Measurements from ENCODE around the gene CIZ1. TPM values are rescaled to one million over a fixed set of nuclear protein-coding genes. Genes with fewer than 3 reads are reported as not detected.
A peak's percentile ranks its signal among the peaks of the same experiment; 100 is the strongest.

Gene CIZ1
- total and polyA plus RNA-seq, 9 of the 15 experiments (the other 6 are each of a cell fraction or from before 2014, with no cell fraction given), result 6.6 to 329 (median 87.8) TPM

DNA sequence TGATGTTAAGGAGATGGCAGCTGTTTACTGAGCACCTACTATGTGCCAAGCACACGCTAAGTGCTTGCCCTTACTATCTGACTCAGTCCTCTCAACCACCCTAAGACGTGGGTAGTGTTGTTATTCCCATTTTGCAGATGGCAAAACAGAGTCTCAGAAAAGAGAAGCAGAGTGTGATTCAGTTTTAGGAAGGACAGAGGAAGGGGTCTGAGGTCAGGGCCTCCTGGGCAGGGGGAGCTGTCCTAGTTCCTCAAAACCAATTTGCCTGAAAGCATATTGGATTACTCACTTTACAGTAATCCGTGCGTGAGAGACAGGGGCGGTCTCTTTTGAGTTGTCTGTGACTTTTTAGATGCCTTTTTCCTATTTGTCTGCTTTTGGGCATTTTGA, 35.0 kb upstream of the CIZ1 start (continued):
- TF ChIP-seq, protein P1, sequence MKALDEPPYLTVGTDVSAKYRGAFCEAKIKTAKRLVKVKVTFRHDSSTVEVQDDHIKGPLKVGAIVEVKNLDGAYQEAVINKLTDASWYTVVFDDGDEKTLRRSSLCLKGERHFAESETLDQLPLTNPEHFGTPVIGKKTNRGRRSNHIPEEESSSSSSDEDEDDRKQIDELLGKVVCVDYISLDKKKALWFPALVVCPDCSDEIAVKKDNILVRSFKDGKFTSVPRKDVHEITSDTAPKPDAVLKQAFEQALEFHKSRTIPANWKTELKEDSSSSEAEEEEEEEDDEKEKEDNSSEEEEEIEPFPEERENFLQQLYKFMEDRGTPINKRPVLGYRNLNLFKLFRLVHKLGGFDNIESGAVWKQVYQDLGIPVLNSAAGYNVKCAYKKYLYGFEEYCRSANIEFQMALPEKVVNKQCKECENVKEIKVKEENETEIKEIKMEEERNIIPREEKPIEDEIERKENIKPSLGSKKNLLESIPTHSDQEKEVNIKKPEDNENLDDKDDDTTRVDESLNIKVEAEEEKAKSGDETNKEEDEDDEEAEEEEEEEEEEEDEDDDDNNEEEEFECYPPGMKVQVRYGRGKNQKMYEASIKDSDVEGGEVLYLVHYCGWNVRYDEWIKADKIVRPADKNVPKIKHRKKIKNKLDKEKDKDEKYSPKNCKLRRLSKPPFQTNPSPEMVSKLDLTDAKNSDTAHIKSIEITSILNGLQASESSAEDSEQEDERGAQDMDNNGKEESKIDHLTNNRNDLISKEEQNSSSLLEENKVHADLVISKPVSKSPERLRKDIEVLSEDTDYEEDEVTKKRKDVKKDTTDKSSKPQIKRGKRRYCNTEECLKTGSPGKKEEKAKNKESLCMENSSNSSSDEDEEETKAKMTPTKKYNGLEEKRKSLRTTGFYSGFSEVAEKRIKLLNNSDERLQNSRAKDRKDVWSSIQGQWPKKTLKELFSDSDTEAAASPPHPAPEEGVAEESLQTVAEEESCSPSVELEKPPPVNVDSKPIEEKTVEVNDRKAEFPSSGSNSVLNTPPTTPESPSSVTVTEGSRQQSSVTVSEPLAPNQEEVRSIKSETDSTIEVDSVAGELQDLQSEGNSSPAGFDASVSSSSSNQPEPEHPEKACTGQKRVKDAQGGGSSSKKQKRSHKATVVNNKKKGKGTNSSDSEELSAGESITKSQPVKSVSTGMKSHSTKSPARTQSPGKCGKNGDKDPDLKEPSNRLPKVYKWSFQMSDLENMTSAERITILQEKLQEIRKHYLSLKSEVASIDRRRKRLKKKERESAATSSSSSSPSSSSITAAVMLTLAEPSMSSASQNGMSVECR (CRISPR knock-in tag; IDR thresholded peaks at IDR 0.05), result no peak
- TF ChIP-seq PHF21A (IDR thresholded peaks at IDR 0.05; ENCODE audit: borderline replicate concordance, low read depth) (no peak), FOXJ2 (tag; IDR thresholded peaks at IDR 0.05) (no peak), NFXL1 (CRISPR knock-in tag; IDR thresholded peaks at IDR 0.05) (no peak), ATF1 (CRISPR knock-in tag; IDR thresholded peaks at IDR 0.05) (no peak), ATF1 (tag; IDR thresholded peaks at IDR 0.05) (0 out of 2 replicates have a peak, but pooled peaks have one; percentile 22), TSC22D4 (tag; IDR thresholded peaks at IDR 0.05) (no peak), PTBP1 (IDR thresholded peaks at IDR 0.05; ENCODE audit: low read depth, low read length) (0 out of 2 replicates have a peak, but pooled peaks have one; percentile 81), ZNF551 (CRISPR knock-in tag; IDR thresholded peaks at IDR 0.05) (no peak), NFE2 (IDR thresholded peaks at IDR 0.05; ENCODE audit: low read depth) (no peak), SRSF1 (IDR thresholded peaks at IDR 0.05; ENCODE audit: low read depth, low read length) (no peak), SUPT5H (IDR thresholded peaks at IDR 0.05) (no peak), SNRNP70 (optimal IDR thresholded peaks at IDR 0.05; ENCODE audit: low read depth, low read length) (no peak), GATAD2A (IDR thresholded peaks at IDR 0.05) (no peak), NR2C1 (IDR thresholded peaks at IDR 0.05) (no peak), NR2C1 (tag; IDR thresholded peaks at IDR 0.05) (no peak), HDAC2 (IDR thresholded peaks at IDR 0.05) (peak; percentile 92), ZSCAN32 (CRISPR knock-in tag; IDR thresholded peaks at IDR 0.05) (no peak), SREBF2 (CRISPR knock-in tag; IDR thresholded peaks at IDR 0.05) (no peak), FOXA1 (IDR thresholded peaks at IDR 0.05; ENCODE audit: borderline replicate concordance) (no peak), CHD4 (IDR thresholded peaks at IDR 0.05; ENCODE audit: insufficient read depth, insufficient replicate concordance, low read depth, low read length, poor library complexity, severe bottlenecking) (peak; percentile 95), ESRRA (IDR thresholded peaks at IDR 0.05; ENCODE audit: borderline replicate concordance, low read depth) (peak; percentile 45; the same call in 1 of the 2 replicates)
- TF ChIP-seq, protein P2, sequence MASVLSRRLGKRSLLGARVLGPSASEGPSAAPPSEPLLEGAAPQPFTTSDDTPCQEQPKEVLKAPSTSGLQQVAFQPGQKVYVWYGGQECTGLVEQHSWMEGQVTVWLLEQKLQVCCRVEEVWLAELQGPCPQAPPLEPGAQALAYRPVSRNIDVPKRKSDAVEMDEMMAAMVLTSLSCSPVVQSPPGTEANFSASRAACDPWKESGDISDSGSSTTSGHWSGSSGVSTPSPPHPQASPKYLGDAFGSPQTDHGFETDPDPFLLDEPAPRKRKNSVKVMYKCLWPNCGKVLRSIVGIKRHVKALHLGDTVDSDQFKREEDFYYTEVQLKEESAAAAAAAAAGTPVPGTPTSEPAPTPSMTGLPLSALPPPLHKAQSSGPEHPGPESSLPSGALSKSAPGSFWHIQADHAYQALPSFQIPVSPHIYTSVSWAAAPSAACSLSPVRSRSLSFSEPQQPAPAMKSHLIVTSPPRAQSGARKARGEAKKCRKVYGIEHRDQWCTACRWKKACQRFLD (CRISPR knock-in tag; IDR thresholded peaks at IDR 0.05), result 0 out of 2 replicates have a peak, but pooled peaks have one; percentile 30
- TF ChIP-seq, protein P3, sequence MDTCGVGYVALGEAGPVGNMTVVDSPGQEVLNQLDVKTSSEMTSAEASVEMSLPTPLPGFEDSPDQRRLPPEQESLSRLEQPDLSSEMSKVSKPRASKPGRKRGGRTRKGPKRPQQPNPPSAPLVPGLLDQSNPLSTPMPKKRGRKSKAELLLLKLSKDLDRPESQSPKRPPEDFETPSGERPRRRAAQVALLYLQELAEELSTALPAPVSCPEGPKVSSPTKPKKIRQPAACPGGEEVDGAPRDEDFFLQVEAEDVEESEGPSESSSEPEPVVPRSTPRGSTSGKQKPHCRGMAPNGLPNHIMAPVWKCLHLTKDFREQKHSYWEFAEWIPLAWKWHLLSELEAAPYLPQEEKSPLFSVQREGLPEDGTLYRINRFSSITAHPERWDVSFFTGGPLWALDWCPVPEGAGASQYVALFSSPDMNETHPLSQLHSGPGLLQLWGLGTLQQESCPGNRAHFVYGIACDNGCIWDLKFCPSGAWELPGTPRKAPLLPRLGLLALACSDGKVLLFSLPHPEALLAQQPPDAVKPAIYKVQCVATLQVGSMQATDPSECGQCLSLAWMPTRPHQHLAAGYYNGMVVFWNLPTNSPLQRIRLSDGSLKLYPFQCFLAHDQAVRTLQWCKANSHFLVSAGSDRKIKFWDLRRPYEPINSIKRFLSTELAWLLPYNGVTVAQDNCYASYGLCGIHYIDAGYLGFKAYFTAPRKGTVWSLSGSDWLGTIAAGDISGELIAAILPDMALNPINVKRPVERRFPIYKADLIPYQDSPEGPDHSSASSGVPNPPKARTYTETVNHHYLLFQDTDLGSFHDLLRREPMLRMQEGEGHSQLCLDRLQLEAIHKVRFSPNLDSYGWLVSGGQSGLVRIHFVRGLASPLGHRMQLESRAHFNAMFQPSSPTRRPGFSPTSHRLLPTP (IDR thresholded peaks at IDR 0.05; ENCODE audit: borderline replicate concordance, extremely low read depth, insufficient read length), result no peak

All from K562 (cell line).